Measurements from ENCODE around the gene LY9. TPM values are rescaled to one million over a fixed set of nuclear protein-coding genes. Genes with fewer than 3 reads are reported as not detected.

The LY9 gene
- polyA plus RNA-seq, 3 donors = 1.4 to 2.7 (median 1.7) TPM

GRCh38 chr1:160799641-160800040 lies 3.7 kb downstream of the LY9 start:
- no peak for DNase-seq
- Histone ChIP-seq H3K4me3 (replicated peaks in 1 of 3; ENCODE audit: low read depth in 2 of 3, low read length in 3 of 3) (no peak overlapping the region), H4K20me1 (ENCODE audit: insufficient read depth, low read length) (no peaks in the 10 kb centered on the region), H3K36me3 (replicated peaks in 1 of 2; ENCODE audit: control insufficient read depth in 1 of 2, insufficient read depth in 2 of 2, low read length in 2 of 2) (no peaks in the 10 kb centered on the region), H3K27me3 (ENCODE audit: control insufficient read depth in 2 of 2, insufficient read depth in 2 of 2, low read length in 2 of 2) (no peaks in the 10 kb centered on the region), H3K79me2 (ENCODE audit: insufficient read depth, low read length) (no peaks in the 10 kb centered on the region), H3K9me3 (replicated peaks in 1 of 2; ENCODE audit: control insufficient read depth in 1 of 2, insufficient read depth in 1 of 2, low read length in 2 of 2) (no peaks in the 10 kb centered on the region), H3K9ac (ENCODE audit: insufficient read depth, low read length, poor library complexity, severe bottlenecking) (no peak overlapping the region), H3K4me2 (replicated peaks; ENCODE audit: extremely low read depth, low read length, poor library complexity, severe bottlenecking) (no peak overlapping the region), H2AFZ (ENCODE audit: insufficient read depth, low read depth, low read length, poor library complexity, severe bottlenecking) (no peak overlapping the region), H3K27ac (ENCODE audit: low read depth in 1 of 2, low read length in 2 of 2) (no peak overlapping the region), H3K4me1 (ENCODE audit: control insufficient read depth in 1 of 2, insufficient read depth in 2 of 2, low read length in 2 of 2) (peaks cover 18% of the 10 kb centered on the region in 2 donors)
- H3K27ac Mint-ChIP-seq = no peak overlapping the region
- H3K4me3 Mint-ChIP-seq = no peak overlapping the region
- H3K4me1 Mint-ChIP-seq = peaks cover 27% of the 10 kb centered on the region
- no peaks in the 10 kb centered on the region for H3K36me3 Mint-ChIP-seq
- intact Hi-C loops (cut with micrococcal nuclease) = loop anchor here in 1 of 2 donors (10.0 kb wide), 1 partner anchor 95 kb away; no protein-coding TSS in a partner anchor
- H3K9me3 Mint-ChIP-seq = peaks cover 0 to 4% (median 0%) of the 10 kb centered on the region in 7 donors
- TF ChIP-seq CTCF (IDR thresholded peaks at IDR 0.05) = no peak
- 97% methylated on average over 5 of the region's 5 CpGs for WGBS (ENCODE audit: insufficient coverage)
- H3K27me3 Mint-ChIP-seq (ENCODE audit: low read depth in 3 of 3) = peaks cover 0 to 4% (median 0%) of the 10 kb centered on the region in 3 donors

- H3K27me3 ChIP-seq (ENCODE audit: control insufficient read depth in 2 of 2, insufficient read depth in 2 of 2, low read length in 2 of 2) = no peaks in the 10 kb centered on the region
- no peaks in the 10 kb centered on the region for H3K79me2 ChIP-seq (ENCODE audit: insufficient read depth, low read length)
- no peak overlapping the region for H3K27ac ChIP-seq (ENCODE audit: low read depth in 1 of 2, low read length in 2 of 2)
- no CpG with 5 or more reads among the region's 1 CpG for WGBS (ENCODE audit: insufficient coverage)
- no peak overlapping the region for H3K4me3 ChIP-seq (replicated peaks in 1 of 3; ENCODE audit: low read depth in 2 of 3, low read length in 3 of 3)
- H3K4me3 Mint-ChIP-seq = no peak overlapping the region
- intact Hi-C loops (cut with micrococcal nuclease) = no loop called here
- no peak overlapping the region for H3K9ac ChIP-seq (ENCODE audit: insufficient read depth, low read length, poor library complexity, severe bottlenecking)
- H3K9me3 Mint-ChIP-seq = peaks cover 0 to 5% (median 2%) of the 10 kb centered on the region in 7 donors
- H3K4me1 Mint-ChIP-seq = peaks cover 25% of the 10 kb centered on the region
- H3K4me1 ChIP-seq (ENCODE audit: control insufficient read depth in 1 of 2, insufficient read depth in 2 of 2, low read length in 2 of 2) = peaks cover 18% of the 10 kb centered on the region in 2 donors
- TF ChIP-seq CTCF (IDR thresholded peaks at IDR 0.05) = no peak
- H4K20me1 ChIP-seq (ENCODE audit: insufficient read depth, low read length) = no peaks in the 10 kb centered on the region
- no peaks in the 10 kb centered on the region for H3K36me3 Mint-ChIP-seq
- DNase-seq = no peak
- H3K4me2 ChIP-seq (replicated peaks; ENCODE audit: extremely low read depth, low read length, poor library complexity, severe bottlenecking) = no peak overlapping the region
- no peak overlapping the region for H2AFZ ChIP-seq (ENCODE audit: insufficient read depth, low read depth, low read length, poor library complexity, severe bottlenecking)
- no peak overlapping the region for H3K27ac Mint-ChIP-seq
- peaks cover 0 to 8% (median 3%) of the 10 kb centered on the region in 3 donors for H3K27me3 Mint-ChIP-seq (ENCODE audit: low read depth in 3 of 3)
- H3K36me3 ChIP-seq (replicated peaks in 1 of 2; ENCODE audit: control insufficient read depth in 1 of 2, insufficient read depth in 2 of 2, low read length in 2 of 2) = no peaks in the 10 kb centered on the region
- H3K9me3 ChIP-seq (replicated peaks in 1 of 2; ENCODE audit: control insufficient read depth in 1 of 2, insufficient read depth in 1 of 2, low read length in 2 of 2) = no peaks in the 10 kb centered on the region
These were observed 4.2 kb downstream of the LY9 start for GRCh38 chr1:160800142-160800541.

Data from CD14-positive monocyte (primary cell).